ENCODE results near the gene PROC.

Gene PROC

GRCh38 chr2:127424598-127425520, 6.6 kb downstream of the PROC start:
- no peak for TF ChIP-seq CTCF (IDR thresholded peaks at IDR 0.05)
- H3K4me3 ChIP-seq (ENCODE audit: low read depth in 1 of 2, low read length in 1 of 2) = no peak overlapping the region
- H3K27me3 ChIP-seq = peaks cover 44% of the 10 kb centered on the region
- peaks cover 14 to 16% of the 10 kb centered on the region in 2 experiments for H3K4me1 ChIP-seq (ENCODE audit: control insufficient read depth in 1 of 2, insufficient read depth in 1 of 2, low read depth in 1 of 2, low read length in 1 of 2)
- no peak overlapping the region for H3K27ac ChIP-seq
- H3K36me3 ChIP-seq = no peaks in the 10 kb centered on the region
- H3K9me3 ChIP-seq = no peaks in the 10 kb centered on the region

- Histone ChIP-seq H3K4me1 (ENCODE audit: control insufficient read depth in 1 of 2, insufficient read depth in 1 of 2, low read depth in 1 of 2, low read length in 1 of 2) (peaks cover 14 to 16% of the 10 kb centered on the region in 2 experiments), H3K27me3 (peaks cover 39% of the 10 kb centered on the region), H3K36me3 (no peaks in the 10 kb centered on the region), H3K27ac (no peak overlapping the region), H3K4me3 (ENCODE audit: low read depth in 1 of 2, low read length in 1 of 2) (no peak overlapping the region), H3K9me3 (no peaks in the 10 kb centered on the region)
- TF ChIP-seq CTCF (IDR thresholded peaks at IDR 0.05) = no peak
These were observed 7.6 kb downstream of the PROC start for GRCh38 chr2:127425540-127426490.

GRCh38 chr2:127426501-127427354, 8.5 kb downstream of the PROC start:
- Histone ChIP-seq H3K4me3 (ENCODE audit: low read depth in 1 of 2, low read length in 1 of 2) (no peak overlapping the region), H3K9me3 (no peaks in the 10 kb centered on the region), H3K27me3 (peaks cover 30% of the 10 kb centered on the region), H3K4me1 (ENCODE audit: control insufficient read depth in 1 of 2, insufficient read depth in 1 of 2, low read depth in 1 of 2, low read length in 1 of 2) (peaks cover 14 to 16% of the 10 kb centered on the region in 2 experiments), H3K27ac (no peak overlapping the region), H3K36me3 (no peaks in the 10 kb centered on the region)
- no peak for TF ChIP-seq CTCF (IDR thresholded peaks at IDR 0.05)

- Histone ChIP-seq H3K4me3 (ENCODE audit: low read depth in 1 of 2, low read length in 1 of 2) (no peak overlapping the region), H3K36me3 (no peaks in the 10 kb centered on the region), H3K27me3 (peaks cover 22% of the 10 kb centered on the region), H3K9me3 (no peaks in the 10 kb centered on the region), H3K4me1 (ENCODE audit: control insufficient read depth in 1 of 2, insufficient read depth in 1 of 2, low read depth in 1 of 2, low read length in 1 of 2) (peaks cover 11 to 12% of the 10 kb centered on the region in 2 experiments), H3K27ac (no peak overlapping the region)
- TF ChIP-seq CTCF (IDR thresholded peaks at IDR 0.05) = no peak
These were observed 9.3 kb downstream of the PROC start for GRCh38 chr2:127427376-127428056.
